Liver (tissue), 9 donors: ENCODE measurements around the gene MEST. TPM values are rescaled to one million over a fixed set of nuclear protein-coding genes. Genes with fewer than 3 reads are reported as not detected.
"Not testable (repeated sequence)": the region's sequence is repeated elsewhere in the genome, so short reads cannot be mapped to it uniquely, and the experiment has no call there.

ENCODE experiments used
- DNase-seq: peaks from one replicate; pipeline ENCODE4 v3.0.0-alpha.2; 2017; ENCODE audit warnings: low spot score
- H3K27ac ChIP-seq, 2 donors: one replicate each; pipeline ENCODE4 v1.7.0; 2013; ENCODE audit warnings: inconsistent platforms in 2 of 2, low read length in 2 of 2, control low read depth in 1 of 2, low read depth in 1 of 2, mild to moderate bottlenecking in 1 of 2
- H3K27me3 ChIP-seq, 4 donors: one replicate each; pipeline versions ENCODE4 v1.6.1 to v1.7.0; 2013; ENCODE audit warnings: low read length in 3 of 4, inconsistent platforms in 1 of 4, mild to moderate bottlenecking in 1 of 4, moderate library complexity in 1 of 4; ENCODE audit not compliant: control insufficient read depth in 4 of 4, insufficient read depth in 4 of 4
- H3K36me3 ChIP-seq, 4 donors: one replicate each; pipeline versions ENCODE4 v1.6.1 to v1.7.0; 2013; ENCODE audit warnings: low read length in 3 of 4, mild to moderate bottlenecking in 3 of 4, low read depth in 1 of 4, moderate library complexity in 1 of 4; ENCODE audit not compliant: control insufficient read depth in 4 of 4, insufficient read depth in 3 of 4
- H3K4me1 ChIP-seq, 4 donors: one replicate each; pipeline versions ENCODE4 v1.6.1 to v1.7.0; 2013; ENCODE audit warnings: low read length in 3 of 4, mild to moderate bottlenecking in 3 of 4, moderate library complexity in 1 of 4; ENCODE audit not compliant: control insufficient read depth in 4 of 4, insufficient read depth in 4 of 4
- H3K4me3 ChIP-seq, 3 donors: one replicate each; pipeline versions ENCODE4 v1.6.1 to v1.7.0; 2013; ENCODE audit warnings: low read length in 3 of 3, control low read depth in 1 of 3, low read depth in 1 of 3, mild to moderate bottlenecking in 1 of 3
- H3K9ac ChIP-seq, 2 donors: one replicate each; pipeline ENCODE4 v1.7.0; 2013; ENCODE audit warnings: low read length in 2 of 2, mild to moderate bottlenecking in 2 of 2, moderate library complexity in 2 of 2, control low read depth in 1 of 2, low read depth in 1 of 2
- H3K9me3 ChIP-seq, 4 donors: one replicate each; pipeline versions ENCODE4 v1.6.1 to v1.7.0; 2013; ENCODE audit warnings: low read length in 3 of 4; ENCODE audit not compliant: control insufficient read depth in 4 of 4
- ATF3 ChIP-seq: IDR thresholded peaks from 2 replicates; pipeline ENCODE4 v1.6.1; 2016; ENCODE audit warnings: antibody characterized with exemption
- CTCF ChIP-seq: fragments of 150-350 bp; IDR thresholded peaks from 2 replicates; pipeline ENCODE4 v1.5.1; 2017; ENCODE audit warnings: improper control_type of control experiment, low read depth, low read length; ENCODE audit not compliant: missing input control
- EGR1 ChIP-seq, 2 donors: IDR thresholded peaks; 2 replicates each; pipeline ENCODE4 v1.6.1; 2016 to 2018; ENCODE audit warnings: antibody characterized with exemption in 2 of 2, low read depth in 2 of 2
- FOXA1 ChIP-seq: IDR thresholded peaks from 2 replicates; pipeline ENCODE4 v1.6.1; 2016; ENCODE audit warnings: antibody characterized with exemption
- FOXA2 ChIP-seq: IDR thresholded peaks from 2 replicates; pipeline ENCODE4 v1.6.1; 2016; ENCODE audit warnings: antibody characterized with exemption
- HNF4A ChIP-seq, 2 donors: conservative IDR thresholded peaks; 2 replicates each; pipeline ENCODE4 v1.6.1; 2016; ENCODE audit warnings: antibody characterized with exemption in 2 of 2, mild to moderate bottlenecking in 2 of 2
- JUND ChIP-seq, 2 donors: IDR thresholded peaks; 2 replicates each; pipeline ENCODE4 v1.6.1; 2016; ENCODE audit warnings: antibody characterized with exemption in 2 of 2
- MAX ChIP-seq: IDR thresholded peaks from 2 replicates; pipeline ENCODE4 v1.6.1; 2016; ENCODE audit warnings: antibody characterized with exemption
- NR2F2 ChIP-seq: IDR thresholded peaks from 2 replicates; pipeline ENCODE4 v1.6.1; 2016; ENCODE audit warnings: antibody characterized with exemption
- REST ChIP-seq: IDR thresholded peaks from 2 replicates; pipeline ENCODE4 v1.6.1; 2016; ENCODE audit warnings: antibody characterized with exemption, mild to moderate bottlenecking
- RXRA ChIP-seq, 2 donors: IDR thresholded peaks; 2 replicates each; pipeline ENCODE4 v1.6.1; 2017 to 2018; ENCODE audit warnings: antibody characterized with exemption in 2 of 2, mild to moderate bottlenecking in 1 of 2
- YY1 ChIP-seq: IDR thresholded peaks from 2 replicates; pipeline ENCODE4 v1.6.1; 2016; ENCODE audit warnings: antibody characterized with exemption, mild to moderate bottlenecking
- ZBTB33 ChIP-seq: IDR thresholded peaks from 2 replicates; pipeline ENCODE4 v1.6.1; 2016; ENCODE audit warnings: antibody characterized with exemption
- WGBS: extraction: QIAGEN DNeasy Blood & Tissue Kit; methylation state at CpG from one replicate; pipeline ENCODE4 v1.1.7; 2013; 5-methylcytosine and 5-hydroxymethylcytosine counted together
- polyA plus RNA-seq, 2 donors: library from polyadenylated mRNA; stranded (reverse) in 1 of 2; unstranded in 1 of 2; fragments of 200-250 nt in 1 of 2; fragments of >200 nt in 1 of 2; fragmentation: Nextera tagmentation in 1 of 2; extraction: Ambion mirVana in 1 of 2; gene quantifications; one replicate each; pipeline versions ENCODE4 v1.2.1 to v1.2.3, GENCODE V29; 2013 to 2015
- total RNA-seq, 2 donors: library from RNA; depleted of rRNA; stranded (reverse); fragments of >200 nt; gene quantifications; one replicate each; pipeline ENCODE4 v1.2.3, GENCODE V29; 2014
- donor health status: healthy.
- donor health status: healthy.
- donor health status: healthy.
- donor health status: healthy.
- donor health status: healthy.

MEST gene
- total and polyA plus RNA-seq, 4 donors: 12.6 to 42.4 (median 23.0) TPM

GRCh38 chr7:130537894-130538293 is 46.0 kb downstream of the MEST start:
- not testable (repeated sequence) for H3K4me3 ChIP-seq, DNase-seq
- WGBS: 80% methylated on average over 6 of the region's 6 CpGs

GRCh38 chr7:130541287-130541686 is 49.4 kb downstream of the MEST start:
- 93% methylated on average over 7 of the region's 7 CpGs for WGBS
- H3K4me3 ChIP-seq: not testable (repeated sequence)

More at GRCh38 chr7:130537894-130538293, 46.0 kb downstream of the MEST start:
- not testable (repeated sequence) for H3K9ac ChIP-seq, H3K27ac ChIP-seq, H3K9me3 ChIP-seq, H3K27me3 ChIP-seq, H3K4me1 ChIP-seq, H3K36me3 ChIP-seq

GRCh38 chr7:130542297-130542696 is 50.4 kb downstream of the MEST start:
- DNase-seq, H3K9me3 ChIP-seq, H3K27me3 ChIP-seq, H3K27ac ChIP-seq, H3K4me1 ChIP-seq, H3K4me3 ChIP-seq, H3K36me3 ChIP-seq, H3K9ac ChIP-seq: not testable (repeated sequence)
- WGBS: 74% methylated on average over 4 of the region's 4 CpGs

More at GRCh38 chr7:130541287-130541686, 49.4 kb downstream of the MEST start:
- not testable (repeated sequence) for H3K27me3 ChIP-seq, H3K9me3 ChIP-seq, H3K27ac ChIP-seq, H3K9ac ChIP-seq, H3K36me3 ChIP-seq, DNase-seq, H3K4me1 ChIP-seq

GRCh38 chr7:130543487-130544010 is 51.7 kb downstream of the MEST start:
- 98% methylated on average over 2 of the region's 2 CpGs for WGBS

More at GRCh38 chr7:130543487-130544010, 51.7 kb downstream of the MEST start:
- H3K27me3 ChIP-seq: no peaks in the 10 kb centered on the region
- H3K36me3 ChIP-seq: no peaks in the 10 kb centered on the region
- H3K9ac ChIP-seq: no peak overlapping the region
- no peaks in the 10 kb centered on the region for H3K4me1 ChIP-seq
- no peak overlapping the region for H3K4me3 ChIP-seq
- no peak for DNase-seq
- H3K9me3 ChIP-seq: no peaks in the 10 kb centered on the region
- no peak for TF ChIP-seq FOXA2
- TF ChIP-seq HNF4A (conservative IDR thresholded peaks at IDR 0.05): no peak
- no peak for TF ChIP-seq ZBTB33
- TF ChIP-seq REST: no peak
- TF ChIP-seq YY1: no peak
- no peak for TF ChIP-seq CTCF
- no peak for TF ChIP-seq ATF3
- TF ChIP-seq JUND (IDR thresholded peaks at IDR 0.05): no peak
- TF ChIP-seq RXRA (IDR thresholded peaks at IDR 0.05): no peak
- no peak for TF ChIP-seq NR2F2
- no peak for TF ChIP-seq FOXA1
- no peak for TF ChIP-seq MAX
- no peak for TF ChIP-seq EGR1 (IDR thresholded peaks at IDR 0.05; ENCODE audit: low read depth in 2 of 2)
- no peak overlapping the region for H3K27ac ChIP-seq
